ENCODE results near the gene RPS6KL1. TPM values are rescaled to one million over a fixed set of nuclear protein-coding genes. Genes with fewer than 3 reads are reported as not detected.

RPS6KL1 gene
- total RNA-seq, 4 donors from 2014 or later, result 4.2 to 12.7 (median 6.7) TPM

GRCh38 chr14:74907744-74908143, 15.3 kb downstream of the RPS6KL1 start:
- no peak for DNase-seq
- Histone ChIP-seq H3K4me1 (peaks cover 0 to 33% (median 5%) of the 10 kb centered on the region in 4 donors), H3K27ac (no peak overlapping the region), H3K36me3 (peaks cover 0 to 28% (median 0%) of the 10 kb centered on the region in 3 donors), H3K9me3 (no peaks in the 10 kb centered on the region), H3K4me3 (no peak overlapping the region), H3K27me3 (no peaks in the 10 kb centered on the region)
- no peak for TF ChIP-seq POLR2A (IDR thresholded peaks at IDR 0.05)
- TF ChIP-seq CTCF (IDR thresholded peaks at IDR 0.05), result no peak

- Histone ChIP-seq H3K27me3 (no peaks in the 10 kb centered on the region), H3K9me3 (no peaks in the 10 kb centered on the region), H3K27ac (peak overlapping the region in 1 of 4 donors; percentile 1), H3K4me1 (peaks cover 0 to 32% (median 5%) of the 10 kb centered on the region in 4 donors), H3K4me3 (no peak overlapping the region), H3K36me3 (peaks cover 0 to 35% (median 0%) of the 10 kb centered on the region in 3 donors)
- no peak for TF ChIP-seq POLR2A (IDR thresholded peaks at IDR 0.05)
- peak in 4 of 6 experiments; percentile 9 to 24 (median 14) for TF ChIP-seq CTCF (IDR thresholded peaks at IDR 0.05)
- DNase-seq, result peak in 2 of 3 donors; percentile 61 to 73
These were observed 16.0 kb downstream of the RPS6KL1 start for GRCh38 chr14:74906925-74907521.

- H3K27me3 ChIP-seq, result no peaks in the 10 kb centered on the region
- no peaks in the 10 kb centered on the region for H3K9me3 ChIP-seq
- H3K36me3 ChIP-seq, result peaks cover 0 to 48% (median 0%) of the 10 kb centered on the region in 3 donors
- DNase-seq, result peak; percentile 76 to 90 (median 83)
- TF ChIP-seq POLR2A (IDR thresholded peaks at IDR 0.05), result no peak
- peak; percentile 79 to 97 (median 92) for TF ChIP-seq CTCF (IDR thresholded peaks at IDR 0.05)
- no peak overlapping the region for H3K27ac ChIP-seq
- H3K4me3 ChIP-seq, result no peak overlapping the region
- peaks cover 0 to 25% (median 5%) of the 10 kb centered on the region in 4 donors for H3K4me1 ChIP-seq
These were observed 17.4 kb downstream of the RPS6KL1 start for GRCh38 chr14:74905595-74906142.

DNA sequence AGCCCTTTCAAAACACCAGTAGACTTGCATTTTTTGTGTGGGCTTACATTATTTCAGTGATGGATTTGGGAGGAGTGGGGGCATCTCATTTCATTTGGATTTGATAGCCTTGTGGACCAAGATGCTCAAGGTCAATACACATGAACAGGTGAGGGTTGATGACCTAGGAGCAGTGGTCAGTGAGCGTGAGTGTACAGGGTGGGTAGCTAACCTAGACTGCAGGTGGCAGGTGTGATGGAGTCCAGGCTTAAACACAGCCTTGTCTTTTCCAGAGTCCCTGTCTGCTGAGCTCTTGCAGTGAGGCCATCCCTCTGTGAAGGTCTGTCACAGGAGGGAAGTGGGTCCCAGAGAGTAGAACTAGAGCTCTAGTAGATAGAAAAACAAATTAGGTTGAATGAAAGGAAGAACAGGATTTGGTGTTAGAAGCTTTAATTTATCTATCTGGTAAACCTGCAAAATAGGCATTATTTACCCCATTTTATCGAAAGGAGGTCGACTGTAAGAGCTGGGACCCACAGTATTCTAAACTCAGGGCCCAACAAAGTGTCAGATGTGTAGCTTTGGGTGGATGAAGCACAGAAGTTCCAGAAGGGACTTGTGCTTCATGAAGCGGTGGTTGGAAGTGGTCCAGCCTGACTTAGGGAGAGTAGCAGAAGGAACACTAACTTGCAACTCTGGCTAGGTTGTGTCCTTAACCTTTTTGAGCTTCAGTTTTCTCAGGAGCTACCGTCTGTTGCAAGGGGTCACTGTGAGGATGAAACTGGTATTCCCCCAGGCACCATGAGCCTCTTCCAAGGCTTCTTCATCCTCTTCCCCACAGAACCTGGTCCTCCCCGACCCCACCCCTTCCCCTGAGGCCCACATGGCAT, 18.2 kb downstream of the RPS6KL1 start:
- H3K4me3 ChIP-seq, result no peak overlapping the region
- peaks cover 0 to 56% (median 0%) of the 10 kb centered on the region in 3 donors for H3K36me3 ChIP-seq
- H3K27ac ChIP-seq, result no peak overlapping the region
- no peaks in the 10 kb centered on the region for H3K9me3 ChIP-seq
- H3K4me1 ChIP-seq, result peaks cover 0 to 25% (median 5%) of the 10 kb centered on the region in 4 donors
- no peaks in the 10 kb centered on the region for H3K27me3 ChIP-seq
- TF ChIP-seq CTCF (IDR thresholded peaks at IDR 0.05), result no peak
- TF ChIP-seq POLR2A (IDR thresholded peaks at IDR 0.05), result no peak
- no peak for DNase-seq

- H3K36me3 ChIP-seq, result peaks cover 0 to 74% (median 0%) of the 10 kb centered on the region in 3 donors
- no peak overlapping the region for H3K27ac ChIP-seq
- TF ChIP-seq POLR2A (IDR thresholded peaks at IDR 0.05) (no peak), CTCF (IDR thresholded peaks at IDR 0.05) (no peak)
- peaks cover 0 to 22% (median 5%) of the 10 kb centered on the region in 4 donors for H3K4me1 ChIP-seq
- H3K27me3 ChIP-seq, result no peaks in the 10 kb centered on the region
- H3K9me3 ChIP-seq, result no peaks in the 10 kb centered on the region
- DNase-seq, result no peak
- no peak overlapping the region for H3K4me3 ChIP-seq
These were observed 19.9 kb downstream of the RPS6KL1 start for GRCh38 chr14:74902941-74903705.

Measured in Peyer's patch (tissue), 4 donors.